GM12865 (cell line): ENCODE data around the gene UTS2R.

Source experiments
- DNase-seq: peaks from one replicate; pipeline ENCODE4 v3.0.0; 2010; ENCODE audit warnings: low read depth
- H3K4me3 ChIP-seq: 2 replicates; pipeline ENCODE4 v1.5.1; 2011; ENCODE audit warnings: mild to moderate bottlenecking, low read depth, low read length, control low read depth
- TF ChIP-seq, protein P1 (sequence below): IDR thresholded peaks from 2 replicates; pipeline ENCODE4 v1.5.1; 2011; ENCODE audit warnings: low read length, control low read depth, low read depth, inconsistent platforms; ENCODE audit not compliant: insufficient read depth; ENCODE audit errors: missing control alignments

UTS2R gene

DNA sequence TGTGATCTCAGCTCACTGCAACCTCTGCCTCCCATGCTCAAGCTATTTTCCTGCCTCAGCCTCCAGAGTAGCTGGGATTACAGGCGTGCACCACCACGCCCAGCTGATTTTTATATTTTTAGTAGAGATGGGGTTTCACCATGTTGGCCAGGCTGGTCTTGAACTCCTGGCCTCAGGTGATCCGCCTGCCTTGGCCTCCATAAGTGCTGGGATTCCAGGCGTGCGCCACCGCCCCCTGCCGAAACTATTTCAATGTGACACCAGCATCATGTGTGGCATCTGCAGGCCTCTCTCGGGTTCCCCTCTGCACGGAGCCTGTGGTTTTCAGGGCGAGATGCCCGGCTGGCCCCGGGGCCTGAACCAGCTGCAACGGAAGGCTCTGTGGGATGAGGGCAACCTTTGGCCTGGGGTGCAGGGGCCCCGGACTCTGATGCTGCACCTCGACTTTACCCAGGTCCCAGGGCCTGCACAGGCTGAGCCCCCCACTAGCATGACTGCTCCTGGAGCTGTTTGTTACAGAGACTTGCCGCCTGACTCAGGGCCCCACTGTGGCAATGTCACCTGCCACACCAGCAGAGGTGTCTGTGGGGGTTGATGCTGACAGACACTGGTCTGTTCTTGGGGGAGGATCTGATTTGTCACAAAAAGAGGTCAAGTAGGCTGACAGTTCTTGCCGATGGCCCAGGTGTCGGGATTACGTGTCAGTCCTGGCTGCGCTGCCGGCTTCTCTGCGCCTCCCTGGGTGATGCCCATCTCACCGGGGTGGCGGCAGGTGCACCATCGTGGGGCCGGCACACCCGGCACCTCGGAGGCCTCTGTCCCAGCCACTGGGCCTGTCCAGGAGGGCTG, 21.2 kb upstream of the UTS2R start:
- TF ChIP-seq, protein P1, sequence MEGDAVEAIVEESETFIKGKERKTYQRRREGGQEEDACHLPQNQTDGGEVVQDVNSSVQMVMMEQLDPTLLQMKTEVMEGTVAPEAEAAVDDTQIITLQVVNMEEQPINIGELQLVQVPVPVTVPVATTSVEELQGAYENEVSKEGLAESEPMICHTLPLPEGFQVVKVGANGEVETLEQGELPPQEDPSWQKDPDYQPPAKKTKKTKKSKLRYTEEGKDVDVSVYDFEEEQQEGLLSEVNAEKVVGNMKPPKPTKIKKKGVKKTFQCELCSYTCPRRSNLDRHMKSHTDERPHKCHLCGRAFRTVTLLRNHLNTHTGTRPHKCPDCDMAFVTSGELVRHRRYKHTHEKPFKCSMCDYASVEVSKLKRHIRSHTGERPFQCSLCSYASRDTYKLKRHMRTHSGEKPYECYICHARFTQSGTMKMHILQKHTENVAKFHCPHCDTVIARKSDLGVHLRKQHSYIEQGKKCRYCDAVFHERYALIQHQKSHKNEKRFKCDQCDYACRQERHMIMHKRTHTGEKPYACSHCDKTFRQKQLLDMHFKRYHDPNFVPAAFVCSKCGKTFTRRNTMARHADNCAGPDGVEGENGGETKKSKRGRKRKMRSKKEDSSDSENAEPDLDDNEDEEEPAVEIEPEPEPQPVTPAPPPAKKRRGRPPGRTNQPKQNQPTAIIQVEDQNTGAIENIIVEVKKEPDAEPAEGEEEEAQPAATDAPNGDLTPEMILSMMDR: peak; percentile 40
- peak; percentile 79 for DNase-seq
- H3K4me3 ChIP-seq: no peak overlapping the region

DNA sequence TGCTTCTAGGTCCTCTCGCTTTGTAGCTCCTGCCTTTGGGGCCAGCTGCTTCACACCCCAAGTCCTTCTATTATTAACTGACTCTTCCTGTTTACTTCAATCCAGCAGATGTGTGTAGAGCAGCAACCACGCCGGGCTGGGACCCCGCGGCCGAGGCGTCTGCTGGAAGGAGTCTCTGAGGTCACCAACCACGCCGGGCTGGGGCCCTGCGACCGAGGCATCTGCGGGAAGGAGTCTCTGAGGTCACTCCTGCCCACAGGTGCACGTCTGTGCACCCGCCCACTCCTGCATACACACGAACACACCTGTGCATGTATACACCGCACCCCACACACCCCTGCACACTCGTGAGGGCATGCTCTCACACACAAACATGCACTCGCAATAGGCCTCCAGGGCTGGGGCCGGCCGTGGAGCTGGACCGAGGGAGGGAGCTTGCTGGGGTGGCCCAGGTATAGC, 20.3 kb upstream of the UTS2R start:
- peak; percentile 71 for DNase-seq
- no peak overlapping the region for H3K4me3 ChIP-seq
- TF ChIP-seq, protein P1: no peak

DNA sequence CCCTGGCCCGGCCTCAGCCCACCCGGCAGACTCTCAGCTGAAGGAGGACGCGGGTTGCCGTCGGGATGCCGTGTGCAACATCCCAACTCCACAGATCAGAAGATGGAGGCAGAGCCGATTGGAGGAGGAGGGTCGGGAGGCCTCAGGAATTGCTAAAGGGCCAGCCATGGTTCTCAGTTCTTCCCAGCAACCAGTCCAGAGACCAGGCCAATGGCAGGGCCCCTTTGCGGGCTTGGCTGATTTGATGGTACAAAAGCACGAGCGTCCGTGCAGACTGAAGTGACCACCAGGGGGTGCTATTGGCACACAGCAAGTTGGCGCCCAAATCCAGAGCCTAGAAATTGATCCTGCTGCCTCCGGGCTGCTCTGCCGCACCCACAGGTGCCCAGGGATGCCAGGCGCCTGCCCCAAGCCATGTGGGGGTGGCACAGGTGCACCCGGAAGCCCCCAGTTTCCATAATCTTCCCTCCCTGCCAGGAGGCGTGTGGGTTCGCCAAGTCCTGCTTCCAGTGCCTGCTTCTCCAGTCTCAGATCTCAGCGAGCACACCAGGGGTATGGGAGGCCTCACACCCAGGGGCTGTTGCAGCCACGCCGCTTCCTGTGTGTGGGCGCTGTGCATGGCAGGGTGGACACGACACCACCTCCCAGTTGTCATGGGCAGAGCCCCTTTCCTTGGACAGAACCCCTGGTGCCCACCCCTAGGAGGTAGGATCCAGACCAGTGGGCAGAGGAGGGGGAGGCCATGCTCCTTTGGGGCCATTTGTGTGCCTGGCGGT, 19.7 kb upstream of the UTS2R start:
- DNase-seq: peak; percentile 94
- TF ChIP-seq, protein P1: peak; percentile 93
- no peak overlapping the region for H3K4me3 ChIP-seq

DNA sequence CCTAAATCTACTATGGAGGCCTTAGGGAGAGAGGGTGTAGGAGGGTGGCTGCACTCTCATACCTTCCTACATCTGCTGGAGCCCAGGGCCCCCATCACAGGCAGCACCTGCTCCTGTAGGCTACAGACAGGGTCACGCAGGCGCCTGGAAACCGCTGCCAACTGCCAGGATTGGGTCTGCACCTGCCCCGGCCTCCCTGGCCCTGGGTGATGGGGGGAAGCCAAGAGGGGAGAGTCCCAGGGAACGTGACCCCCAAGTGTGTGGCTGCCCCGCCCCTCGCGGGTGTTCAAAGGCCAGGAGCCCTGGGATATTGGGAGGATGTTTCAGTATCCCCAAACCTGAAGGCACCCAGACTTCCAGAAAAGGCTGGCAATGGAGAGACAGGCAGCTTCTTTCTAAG, 18.1 kb upstream of the UTS2R start:
- TF ChIP-seq, protein P1: no peak
- DNase-seq: no peak
- no peak overlapping the region for H3K4me3 ChIP-seq

DNA sequence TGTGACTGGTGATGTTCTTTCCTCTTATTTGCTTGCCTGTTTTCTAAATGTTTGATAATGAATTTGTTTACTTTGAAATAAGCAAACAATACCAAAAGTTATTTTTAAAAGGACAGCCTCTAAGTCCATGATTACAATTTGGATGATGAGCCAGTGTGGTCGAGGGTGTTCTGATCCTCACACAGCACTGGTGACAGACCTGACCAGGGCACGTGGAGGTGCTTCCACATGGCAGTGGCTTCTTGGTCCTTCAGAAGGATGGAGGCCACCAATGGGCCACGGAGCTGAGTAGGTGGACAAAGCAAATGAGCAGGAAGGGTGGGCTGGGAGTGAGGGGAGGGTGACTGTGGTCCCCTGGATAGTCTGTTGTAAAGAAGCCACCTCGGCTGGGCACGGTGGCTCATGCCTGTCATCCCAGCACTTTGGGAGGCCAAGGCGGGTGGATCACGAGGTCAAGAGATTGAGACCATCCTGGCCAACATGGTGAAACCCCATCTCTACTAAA, 16.7 kb upstream of the UTS2R start:
- TF ChIP-seq, protein P1: no peak
- H3K4me3 ChIP-seq: no peak overlapping the region
- no peak for DNase-seq

DNA sequence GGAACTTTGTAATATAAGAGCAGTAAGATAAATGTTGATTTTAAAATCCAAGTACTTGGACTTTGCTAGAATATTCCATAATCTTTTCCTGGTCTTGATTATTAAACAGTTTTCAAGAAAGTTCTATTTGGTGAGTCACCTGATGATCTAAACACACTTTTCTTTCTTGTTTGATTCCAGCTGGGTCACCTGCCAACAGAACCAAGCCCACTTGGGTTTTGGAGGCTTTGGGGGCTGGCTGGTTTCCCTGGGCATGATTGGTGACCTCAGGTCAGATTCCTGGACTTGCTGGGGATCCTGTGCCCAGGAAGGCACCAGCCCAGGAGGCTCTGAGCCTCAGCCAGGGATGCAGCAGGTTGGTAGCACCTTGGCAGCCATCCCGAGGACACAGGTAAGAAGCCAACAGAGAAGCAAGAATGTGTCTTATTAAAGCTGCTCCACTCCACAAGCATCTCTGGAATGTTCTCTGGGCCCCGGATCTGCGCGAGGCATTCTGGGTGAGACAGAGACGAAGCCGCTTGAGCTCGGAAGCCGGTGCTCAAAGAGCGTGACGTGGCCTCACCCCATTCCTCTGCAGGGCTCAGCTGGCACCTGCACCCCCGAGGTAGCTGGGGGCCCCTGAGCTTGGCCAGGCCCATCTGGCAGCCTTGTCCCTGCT, 15.7 kb upstream of the UTS2R start:
- DNase-seq: no peak
- TF ChIP-seq, protein P1: no peak
- no peak overlapping the region for H3K4me3 ChIP-seq
